HEK293 (cell line): ENCODE data around the gene CD200.

Experiments
- CTCF ChIP-seq: fragments of 450-650 bp; formaldehyde crosslinking; IDR thresholded peaks from 2 replicates; pipeline ENCODE4 v1.5.1; 2016; ENCODE audit warnings: missing biosample characterization, missing genetic modification characterization
- PATZ1 ChIP-seq: fragments of 450-650 bp; formaldehyde crosslinking; IDR thresholded peaks from 2 replicates; pipeline ENCODE4 v1.5.1; 2016; ENCODE audit warnings: missing biosample characterization, missing genetic modification characterization
- ZBTB11 ChIP-seq: fragments of 450-650 bp; formaldehyde crosslinking; conservative IDR thresholded peaks from 2 replicates; pipeline ENCODE4 v1.5.1; 2016; ENCODE audit warnings: low read depth, missing biosample characterization, missing genetic modification characterization
- ZNF10 ChIP-seq: fragments of 450-650 bp; formaldehyde crosslinking; IDR thresholded peaks from 2 replicates; pipeline ENCODE4 v1.5.1; 2017; ENCODE audit warnings: missing biosample characterization, missing genetic modification characterization
- ZNF558 ChIP-seq: fragments of 450-650 bp; formaldehyde crosslinking; IDR thresholded peaks from 2 replicates; pipeline ENCODE4 v1.5.1; 2016; ENCODE audit warnings: missing biosample characterization, missing genetic modification characterization
- ZNF639 ChIP-seq: fragments of 450-650 bp; formaldehyde crosslinking; IDR thresholded peaks from 2 replicates; pipeline ENCODE4 v1.5.1; 2016; ENCODE audit warnings: missing biosample characterization, missing genetic modification characterization
- ZNF645 ChIP-seq: fragments of 450-650 bp; formaldehyde crosslinking; IDR thresholded peaks from 2 replicates; pipeline ENCODE4; 2016; ENCODE audit warnings: missing biosample characterization, missing genetic modification characterization
- ZNF660 ChIP-seq: fragments of 450-650 bp; IDR thresholded peaks from 2 replicates; pipeline ENCODE4 v1.5.1; 2018; ENCODE audit warnings: missing biosample characterization, mild to moderate bottlenecking, missing genetic modification characterization
- ZSCAN30 ChIP-seq: fragments of 450-650 bp; IDR thresholded peaks from 2 replicates; pipeline ENCODE4 v1.5.1; 2018; ENCODE audit warnings: missing biosample characterization, mild to moderate bottlenecking, missing genetic modification characterization, moderate library complexity

- no peak for TF ChIP-seq ZNF639
- no peak for TF ChIP-seq CTCF (tag by site-specific recombination)
- no peak for TF ChIP-seq ZNF660 (tag by site-specific recombination)
- no peak for TF ChIP-seq ZNF558
- no peak for TF ChIP-seq ZSCAN30 (tag by site-specific recombination)
- TF ChIP-seq ZBTB11 (tag by site-specific recombination): no peak
- no peak for TF ChIP-seq PATZ1 (tag by site-specific recombination)
- no peak for TF ChIP-seq ZNF645
- TF ChIP-seq ZNF10 (tag by site-specific recombination): no peak
Measured at GRCh38 chr3:112373476-112373875, 40.5 kb downstream of the CD200 start.
